Fibroblast of pulmonary artery (primary cell): ENCODE data around the gene RIPK4.
A peak's percentile ranks its signal among the peaks of the same experiment; 100 is the strongest.
"Not testable (repeated sequence)": the region's sequence is repeated elsewhere in the genome, so short reads cannot be mapped to it uniquely, and the experiment has no call there.

Experiments
- DNase-seq: peaks from one replicate; pipeline ENCODE4 v3.0.0-alpha.2; 2010; ENCODE audit warnings: low read depth
- H3K4me3 ChIP-seq: replicated peaks from 2 replicates; pipeline ENCODE4 v1.5.1; 2011; ENCODE audit warnings: low read depth, mild to moderate bottlenecking, control low read depth, low read length, moderate library complexity
- TF ChIP-seq, protein P1 (sequence below): IDR thresholded peaks from 2 replicates; pipeline ENCODE4 v1.5.1; 2011; ENCODE audit warnings: mild to moderate bottlenecking, control low read depth, low read length, inconsistent platforms; ENCODE audit errors: missing control alignments

Gene RIPK4

DNA sequence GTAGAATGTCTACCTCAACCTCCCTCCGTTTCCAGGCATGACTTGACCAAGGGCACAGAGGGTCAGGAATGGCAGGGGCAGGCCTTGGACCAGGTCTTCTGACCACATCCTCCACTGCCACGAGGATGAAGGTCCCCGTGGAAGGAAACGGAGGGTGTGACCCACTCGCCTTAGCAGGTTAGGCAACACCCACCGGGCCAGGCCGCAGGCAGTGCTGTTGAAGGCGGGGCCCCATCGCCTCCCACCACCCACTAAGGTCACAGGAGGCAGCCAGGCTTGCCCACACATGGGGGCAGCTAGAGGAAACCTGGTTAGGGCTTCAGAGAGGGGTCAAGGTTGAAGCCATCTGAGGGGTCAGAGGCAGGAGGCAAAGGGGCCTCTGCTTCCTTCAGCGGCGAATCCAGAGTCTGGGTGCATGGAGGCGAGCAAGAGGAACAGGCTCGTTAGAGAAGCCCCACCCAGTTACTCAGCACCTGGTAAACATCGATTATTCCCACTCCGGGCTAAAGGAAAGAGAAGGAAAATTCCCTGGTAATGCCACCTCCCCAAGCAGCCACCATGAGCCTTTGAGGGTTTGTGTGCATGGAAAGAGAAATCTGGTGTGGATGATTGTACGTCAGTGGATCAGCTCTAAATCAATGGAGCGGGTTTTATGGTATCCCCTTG lies 37.0 kb downstream of the RIPK4 start:
- H3K4me3 ChIP-seq, result no peak overlapping the region
- DNase-seq, result no peak
- TF ChIP-seq, protein P1, sequence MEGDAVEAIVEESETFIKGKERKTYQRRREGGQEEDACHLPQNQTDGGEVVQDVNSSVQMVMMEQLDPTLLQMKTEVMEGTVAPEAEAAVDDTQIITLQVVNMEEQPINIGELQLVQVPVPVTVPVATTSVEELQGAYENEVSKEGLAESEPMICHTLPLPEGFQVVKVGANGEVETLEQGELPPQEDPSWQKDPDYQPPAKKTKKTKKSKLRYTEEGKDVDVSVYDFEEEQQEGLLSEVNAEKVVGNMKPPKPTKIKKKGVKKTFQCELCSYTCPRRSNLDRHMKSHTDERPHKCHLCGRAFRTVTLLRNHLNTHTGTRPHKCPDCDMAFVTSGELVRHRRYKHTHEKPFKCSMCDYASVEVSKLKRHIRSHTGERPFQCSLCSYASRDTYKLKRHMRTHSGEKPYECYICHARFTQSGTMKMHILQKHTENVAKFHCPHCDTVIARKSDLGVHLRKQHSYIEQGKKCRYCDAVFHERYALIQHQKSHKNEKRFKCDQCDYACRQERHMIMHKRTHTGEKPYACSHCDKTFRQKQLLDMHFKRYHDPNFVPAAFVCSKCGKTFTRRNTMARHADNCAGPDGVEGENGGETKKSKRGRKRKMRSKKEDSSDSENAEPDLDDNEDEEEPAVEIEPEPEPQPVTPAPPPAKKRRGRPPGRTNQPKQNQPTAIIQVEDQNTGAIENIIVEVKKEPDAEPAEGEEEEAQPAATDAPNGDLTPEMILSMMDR, result no peak

DNA sequence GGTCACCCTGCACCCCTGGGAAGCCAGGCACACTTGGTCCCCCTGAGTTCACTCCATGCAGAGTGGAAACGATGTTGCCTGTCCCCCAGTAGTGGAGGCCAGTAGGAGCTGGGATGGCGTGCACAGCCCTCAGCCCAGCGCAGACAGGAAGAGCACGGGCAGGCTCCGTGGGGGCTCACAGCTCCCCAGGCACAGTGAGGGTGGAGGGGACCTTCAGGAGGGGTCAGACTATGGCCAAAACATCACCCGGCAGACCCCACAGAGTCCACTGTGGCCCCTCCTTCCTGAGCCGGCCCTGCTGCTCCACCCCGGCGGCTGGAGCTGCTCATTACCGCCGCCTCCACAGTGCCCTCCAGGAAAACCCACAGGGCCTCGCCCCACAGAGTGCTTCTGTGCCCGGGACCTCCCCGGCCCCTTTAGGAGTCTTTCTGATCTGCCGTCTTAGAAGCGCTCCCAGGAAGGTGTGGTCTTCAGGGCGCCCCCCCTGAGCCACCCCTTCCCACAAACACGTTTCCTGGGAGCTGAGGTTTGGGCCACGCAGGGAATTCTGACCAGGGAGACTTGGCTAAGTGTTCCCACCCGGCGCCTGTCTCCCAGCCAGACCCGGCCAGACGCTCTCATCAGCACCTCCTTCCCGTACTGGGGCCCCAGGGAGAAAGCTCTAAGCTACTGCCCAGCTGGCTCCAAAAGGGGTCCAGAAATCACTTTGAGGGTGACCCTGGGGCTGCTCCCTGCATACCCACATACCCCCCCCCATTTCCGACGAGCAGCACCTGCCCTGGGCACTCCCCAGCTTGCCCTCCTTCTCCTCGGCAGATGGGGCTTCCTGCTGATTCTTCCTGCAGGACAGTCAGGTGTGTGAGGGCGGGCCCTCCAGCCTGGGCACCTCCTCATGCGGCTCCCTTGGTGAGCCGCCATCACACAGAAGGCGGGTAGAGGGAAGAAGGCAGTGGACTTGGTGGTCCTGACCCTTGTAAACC lies 38.8 kb downstream of the RIPK4 start:
- TF ChIP-seq, protein P1, result no peak
- no peak for DNase-seq
- no peak overlapping the region for H3K4me3 ChIP-seq

DNA sequence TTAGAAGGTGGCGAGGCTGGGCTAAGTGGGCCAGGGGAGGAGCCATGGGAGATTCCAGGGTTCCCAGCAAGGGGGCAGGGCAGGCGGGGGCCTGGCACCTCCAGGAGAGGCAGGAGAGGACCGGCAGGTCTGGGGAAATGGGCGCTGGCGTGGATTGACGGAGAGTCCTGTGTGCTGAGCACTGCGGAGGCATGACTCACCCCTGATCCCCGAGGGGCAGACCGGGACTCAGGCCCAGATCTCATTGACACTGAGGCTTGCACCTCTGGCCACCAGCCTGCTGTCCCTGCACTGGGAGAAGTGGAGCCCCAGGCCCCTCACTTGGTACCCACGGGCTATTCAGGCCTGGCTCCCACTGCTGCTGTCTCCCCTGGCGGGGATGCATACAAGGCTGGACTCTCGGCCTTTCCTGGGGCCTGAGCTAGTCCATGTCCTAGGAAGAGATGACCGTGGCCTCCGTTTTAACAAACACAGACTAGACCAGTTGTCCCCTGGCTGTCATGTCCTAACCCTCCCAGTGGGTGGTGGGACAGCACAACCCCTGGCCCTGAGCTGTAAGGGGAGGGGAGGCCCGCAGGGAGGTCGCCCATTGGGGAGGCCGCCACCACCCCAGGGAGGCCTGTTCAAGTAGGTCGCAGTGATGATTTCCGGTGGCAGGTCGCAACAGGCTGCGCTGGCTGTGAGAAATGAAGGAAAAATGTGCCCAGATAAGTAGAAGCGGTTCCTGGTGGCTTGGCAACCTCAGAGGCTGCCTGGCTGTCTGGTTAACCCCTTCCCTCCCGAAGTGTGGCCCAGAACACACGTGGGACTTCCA lies 39.7 kb downstream of the RIPK4 start:
- H3K4me3 ChIP-seq, result no peak overlapping the region
- peak; percentile 69 for DNase-seq
- TF ChIP-seq, protein P1, result no peak

DNA sequence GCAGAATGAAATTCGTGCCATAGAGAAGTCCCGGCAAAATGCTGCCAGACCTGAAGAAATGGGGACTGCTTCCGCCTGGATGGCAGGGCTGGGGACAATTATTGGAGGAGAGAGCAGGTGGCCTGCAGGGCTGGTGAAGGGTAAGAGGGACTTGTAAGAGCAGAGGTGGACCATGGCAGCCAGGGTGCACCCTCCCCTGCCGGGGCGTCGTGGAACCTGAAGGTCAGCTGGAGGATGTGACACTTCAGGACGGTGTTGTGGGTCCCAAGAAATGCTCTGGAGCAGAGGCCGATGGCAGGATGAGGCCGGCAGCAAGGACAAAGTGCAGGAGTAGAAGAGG lies 40.3 kb downstream of the RIPK4 start:
- no peak for DNase-seq
- no peak overlapping the region for H3K4me3 ChIP-seq
- TF ChIP-seq, protein P1, result no peak

DNA sequence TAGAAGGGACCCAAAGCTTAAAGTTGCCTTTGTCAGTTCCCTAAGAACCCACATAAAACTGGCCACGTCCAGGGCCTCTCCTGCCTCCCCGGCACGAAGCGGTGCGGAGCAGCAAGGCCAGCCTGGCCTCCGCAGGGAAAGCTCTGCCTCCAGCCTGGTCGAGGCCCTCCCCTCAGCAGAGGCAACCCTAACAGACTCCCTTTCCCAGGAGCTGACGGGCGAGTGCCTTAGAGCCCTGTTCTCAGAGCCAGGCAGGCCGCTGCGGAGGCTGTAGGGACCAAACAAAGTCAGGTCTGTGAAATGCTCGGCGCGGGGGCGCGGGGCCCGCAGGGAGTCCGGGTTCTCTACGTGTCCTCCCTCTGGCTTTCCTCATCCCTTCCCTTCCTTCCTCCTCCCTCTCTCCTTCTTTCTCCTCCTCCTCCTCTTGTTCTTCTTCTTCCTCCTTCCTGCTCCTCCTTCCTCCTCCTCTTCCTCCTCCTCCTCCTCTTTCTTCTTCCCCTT lies 40.7 kb downstream of the RIPK4 start:
- no peak overlapping the region for H3K4me3 ChIP-seq
- DNase-seq, result no peak
- TF ChIP-seq, protein P1, result no peak

DNA sequence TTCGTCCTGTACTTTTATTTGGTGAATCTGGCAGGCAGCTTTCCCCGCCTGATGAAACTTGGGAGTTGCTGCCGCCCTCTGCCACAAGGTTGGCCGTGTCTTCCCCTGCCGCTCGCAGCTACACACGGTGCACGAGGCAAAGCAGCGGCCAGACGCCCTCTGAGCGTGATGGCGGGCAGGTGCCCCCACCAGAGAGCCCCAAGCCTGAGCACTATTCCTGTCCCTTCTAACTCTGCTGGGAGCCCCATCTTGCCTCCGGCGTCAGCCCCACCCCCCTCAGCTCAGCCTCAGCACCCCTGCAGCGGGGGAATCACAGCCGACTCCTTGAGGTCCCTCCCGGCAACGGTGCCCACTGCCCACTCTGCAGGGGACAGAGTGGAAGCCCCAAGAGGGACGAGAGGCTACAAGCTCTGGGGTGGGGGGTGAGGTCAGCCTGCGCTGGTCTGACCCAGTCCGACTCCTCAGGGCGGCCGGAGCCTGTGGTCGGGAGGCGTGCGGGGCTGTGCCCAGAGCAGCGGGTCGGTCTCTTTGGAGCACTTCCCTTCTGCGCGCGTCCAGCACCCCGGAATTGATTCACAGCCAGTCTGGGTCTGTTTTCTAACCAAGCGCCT lies 41.3 kb downstream of the RIPK4 start:
- DNase-seq, result no peak
- H3K4me3 ChIP-seq, result no peak overlapping the region
- TF ChIP-seq, protein P1, result no peak

DNA sequence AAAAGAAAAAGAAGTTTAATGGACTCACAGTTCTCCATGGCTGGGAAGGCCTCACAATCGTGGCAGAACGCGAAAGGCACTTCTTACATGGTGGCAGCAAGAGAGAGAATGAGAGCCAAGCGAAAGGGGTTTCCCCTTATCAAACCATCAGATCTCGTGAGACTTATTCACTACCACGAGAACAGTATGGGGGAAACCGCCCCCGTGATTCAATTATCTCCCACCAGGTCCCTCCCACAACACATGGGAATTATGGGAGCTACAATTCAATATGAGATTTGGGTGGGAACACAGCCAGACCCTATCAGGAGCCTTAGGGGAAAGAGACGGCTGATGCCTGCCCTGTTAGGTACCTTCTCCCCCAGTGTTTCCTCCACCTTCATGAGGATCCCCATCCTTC lies 43.0 kb downstream of the RIPK4 start:
- not testable (repeated sequence) for H3K4me3 ChIP-seq, DNase-seq
